GM19025 (cell line): ENCODE data around the gene OLFM1.
"Not testable (repeated sequence)": the region's sequence is repeated elsewhere in the genome, so short reads cannot be mapped to it uniquely, and the experiment has no call there.

Experiments used
- ATAC-seq: cut with Tn5 transposase; IDR thresholded peaks from one replicate; pipeline ENCODE4 v1.9.1; 2021; ENCODE audit warnings: mild to moderate bottlenecking, low read depth, moderate library complexity; ENCODE audit not compliant: unreplicated experiment

The OLFM1 gene

GRCh38 chr9:135103931-135104639 lies 16.6 kb downstream of the OLFM1 start:
- no peak for ATAC-seq

GRCh38 chr9:135104761-135105160 lies 17.3 kb downstream of the OLFM1 start:
- ATAC-seq = no peak

GRCh38 chr9:135105211-135105745 lies 17.8 kb downstream of the OLFM1 start:
- no peak for ATAC-seq

GRCh38 chr9:135105938-135106491 lies 18.5 kb downstream of the OLFM1 start:
- ATAC-seq = no peak

- ATAC-seq = no peak
Measured at GRCh38 chr9:135106551-135107270, 19.2 kb downstream of the OLFM1 start.

- ATAC-seq = no peak
Measured at GRCh38 chr9:135107581-135108235, 20.2 kb downstream of the OLFM1 start.

- no peak for ATAC-seq
Measured at GRCh38 chr9:135108831-135109510, 21.5 kb downstream of the OLFM1 start.

- ATAC-seq = no peak
Measured at GRCh38 chr9:135109650-135110049, 22.2 kb downstream of the OLFM1 start.

- no peak for ATAC-seq
Measured at GRCh38 chr9:135110416-135110815, 22.9 kb downstream of the OLFM1 start.

- ATAC-seq = not testable (repeated sequence)
Measured at GRCh38 chr9:135111600-135111999, 24.1 kb downstream of the OLFM1 start.

- no peak for ATAC-seq
Measured at GRCh38 chr9:135116371-135116770, 28.9 kb downstream of the OLFM1 start.

GRCh38 chr9:135116881-135117280 lies 29.4 kb downstream of the OLFM1 start:
- no peak for ATAC-seq

- no peak for ATAC-seq
Measured at GRCh38 chr9:135117281-135117680, 29.8 kb downstream of the OLFM1 start.

- ATAC-seq = no peak
Measured at GRCh38 chr9:135119496-135120064, 32.1 kb downstream of the OLFM1 start.

GRCh38 chr9:135120249-135120648 lies 32.8 kb downstream of the OLFM1 start:
- no peak for ATAC-seq

GRCh38 chr9:135122316-135122715 lies 34.8 kb downstream of the OLFM1 start:
- ATAC-seq = no peak

- ATAC-seq = no peak
Measured at GRCh38 chr9:135123126-135123772, 35.8 kb downstream of the OLFM1 start.

- ATAC-seq = no peak
Measured at GRCh38 chr9:135123773-135124134, 36.3 kb downstream of the OLFM1 start.

GRCh38 chr9:135126451-135127187 lies 39.2 kb downstream of the OLFM1 start:
- no peak for ATAC-seq
